ENCODE results near the gene MRAP. TPM values are rescaled to one million over a fixed set of nuclear protein-coding genes. Genes with fewer than 3 reads are reported as not detected.

The MRAP gene
- total and polyA plus RNA-seq, 2 donors (not counting 1 experiment from before 2014, with no cell fraction given), result not detected

Other genes with a start within 250 kb of the MRAP start
- 8.8 and 10.4 TPM in 2 replicates for gene MIS18A, start 19.8 kb upstream of the MRAP start, total RNA-seq
- gene MIS18A, start 19.8 kb upstream of the MRAP start, polyA plus RNA-seq, result 3.7 and 4.0 TPM in 2 replicates
- 14.9 and 15.2 TPM in 2 replicates for gene URB1, start 94.2 kb downstream of the MRAP start, total RNA-seq
- gene URB1, start 94.2 kb downstream of the MRAP start, polyA plus RNA-seq, result 4.7 and 5.9 TPM in 2 replicates
- 1.3 and 1.6 TPM in 2 replicates for gene EVA1C, start 113.9 kb downstream of the MRAP start, total RNA-seq
- 0.68 and 0.84 TPM in 2 replicates for gene EVA1C, start 113.9 kb downstream of the MRAP start, polyA plus RNA-seq

All from B cell (primary cell).